Measurements from ENCODE around the gene AFAP1L2.

The AFAP1L2 gene

GRCh38 chr10:114404171-114405010, at the start of gene AFAP1L2:
AFAP1L2 (minus strand) TSS chr10:114404502; CDS start chr10:114404455, 47 bp downstream.
- DNase-seq (ENCODE audit: low spot score): peak; percentile 70

- DNase-seq (ENCODE audit: low spot score): no peak
These were observed 49.3 kb upstream of the AFAP1L2 start for GRCh38 chr10:114453576-114453975.

- no peak for DNase-seq (ENCODE audit: low spot score)
These were observed 44.6 kb upstream of the AFAP1L2 start for GRCh38 chr10:114448897-114449296.

GRCh38 chr10:114445332-114445731, 41.0 kb upstream of the AFAP1L2 start:
- no peak for DNase-seq (ENCODE audit: low spot score)

GRCh38 chr10:114444819-114445218, 40.5 kb upstream of the AFAP1L2 start:
- no peak for DNase-seq (ENCODE audit: low spot score)

- DNase-seq (ENCODE audit: low spot score): no peak
These were observed 37.9 kb upstream of the AFAP1L2 start for GRCh38 chr10:114442091-114442630.

- DNase-seq (ENCODE audit: low spot score): no peak
These were observed 36.8 kb upstream of the AFAP1L2 start for GRCh38 chr10:114441107-114441506.

GRCh38 chr10:114437473-114438292, 33.4 kb upstream of the AFAP1L2 start:
- peak; percentile 63 for DNase-seq (ENCODE audit: low spot score)

GRCh38 chr10:114436941-114437340, 32.6 kb upstream of the AFAP1L2 start:
- no peak for DNase-seq (ENCODE audit: low spot score)

GRCh38 chr10:114432566-114433093, 28.3 kb upstream of the AFAP1L2 start:
- DNase-seq (ENCODE audit: low spot score): no peak

GRCh38 chr10:114431414-114432135, 27.3 kb upstream of the AFAP1L2 start:
- no peak for DNase-seq (ENCODE audit: low spot score)

- DNase-seq (ENCODE audit: low spot score): no peak
These were observed 26.5 kb upstream of the AFAP1L2 start for GRCh38 chr10:114430688-114431413.

GRCh38 chr10:114429581-114430335, 25.5 kb upstream of the AFAP1L2 start:
- no peak for DNase-seq (ENCODE audit: low spot score)

- no peak for DNase-seq (ENCODE audit: low spot score)
These were observed 23.0 kb upstream of the AFAP1L2 start for GRCh38 chr10:114427124-114427852.

GRCh38 chr10:114426476-114426875, 22.2 kb upstream of the AFAP1L2 start:
- no peak for DNase-seq (ENCODE audit: low spot score)

GRCh38 chr10:114420811-114421485, 16.6 kb upstream of the AFAP1L2 start:
- DNase-seq (ENCODE audit: low spot score): no peak

GRCh38 chr10:114418109-114418508, 13.8 kb upstream of the AFAP1L2 start:
- no peak for DNase-seq (ENCODE audit: low spot score)

GRCh38 chr10:114412907-114413797, 8.8 kb upstream of the AFAP1L2 start:
- peak; percentile 61 for DNase-seq (ENCODE audit: low spot score)

Data from iPS-NIHi11 (cell line).